Memory B cell (primary cell): ENCODE measurements around the gene TRMO.
A peak's percentile ranks its signal among the peaks of the same experiment; 100 is the strongest.

Experiments used
- ATAC-seq: fragments of 150-1000 bp; cut with Tn5 transposase; 2 replicates; pipeline ENCODE4 v1.10.0; 2021; ENCODE audit warnings: low read depth, mild to moderate bottlenecking, moderate library complexity
- DNase-seq, 2 donors: peaks; one replicate each; pipeline ENCODE4 v3.0.0; 2022; ENCODE audit warnings: low spot score in 2 of 2
- H3K27ac Mint-ChIP-seq: one replicate; pipeline ENCODE4 v1.8.0; 2022; ENCODE audit warnings: mild to moderate bottlenecking, moderate library complexity, mixed read lengths
- H3K27me3 Mint-ChIP-seq: one replicate; pipeline ENCODE4 v1.8.0; 2022; ENCODE audit warnings: mixed read lengths
- H3K36me3 Mint-ChIP-seq: one replicate; pipeline ENCODE4 v1.8.0; 2022; ENCODE audit warnings: mild to moderate bottlenecking, mixed read lengths
- H3K4me1 Mint-ChIP-seq: one replicate; pipeline ENCODE4 v1.8.0; 2022; ENCODE audit warnings: mixed read lengths
- H3K4me3 Mint-ChIP-seq: one replicate; pipeline ENCODE4 v1.8.0; 2022; ENCODE audit warnings: mild to moderate bottlenecking, moderate library complexity, mixed read lengths
- H3K9me3 Mint-ChIP-seq: one replicate; pipeline ENCODE4 v1.8.0; 2022; ENCODE audit warnings: mixed read lengths

Gene TRMO

GRCh38 chr9:97930972-97931371 lies 8.7 kb upstream of the TRMO start:
- Mint-ChIP-seq H3K27ac (no peak overlapping the region), H3K4me1 (peaks cover 6% of the 10 kb centered on the region), H3K4me3 (no peak overlapping the region), H3K36me3 (no peaks in the 10 kb centered on the region), H3K27me3 (peaks cover 4% of the 10 kb centered on the region), H3K9me3 (no peaks in the 10 kb centered on the region)
- DNase-seq, result no peak
- no peak for ATAC-seq

- ATAC-seq (no peak), DNase-seq (no peak)
- no peaks in the 10 kb centered on the region for H3K9me3 Mint-ChIP-seq
- H3K27ac Mint-ChIP-seq, result no peak overlapping the region
- no peaks in the 10 kb centered on the region for H3K36me3 Mint-ChIP-seq
- no peak overlapping the region for H3K4me3 Mint-ChIP-seq
- peaks cover 2% of the 10 kb centered on the region for H3K27me3 Mint-ChIP-seq
- peaks cover 8% of the 10 kb centered on the region for H3K4me1 Mint-ChIP-seq
These were observed 6.8 kb upstream of the TRMO start for GRCh38 chr9:97928986-97929604.

GRCh38 chr9:97925497-97926334 lies 3.4 kb upstream of the TRMO start:
- H3K27ac Mint-ChIP-seq, result no peak overlapping the region

DNA sequence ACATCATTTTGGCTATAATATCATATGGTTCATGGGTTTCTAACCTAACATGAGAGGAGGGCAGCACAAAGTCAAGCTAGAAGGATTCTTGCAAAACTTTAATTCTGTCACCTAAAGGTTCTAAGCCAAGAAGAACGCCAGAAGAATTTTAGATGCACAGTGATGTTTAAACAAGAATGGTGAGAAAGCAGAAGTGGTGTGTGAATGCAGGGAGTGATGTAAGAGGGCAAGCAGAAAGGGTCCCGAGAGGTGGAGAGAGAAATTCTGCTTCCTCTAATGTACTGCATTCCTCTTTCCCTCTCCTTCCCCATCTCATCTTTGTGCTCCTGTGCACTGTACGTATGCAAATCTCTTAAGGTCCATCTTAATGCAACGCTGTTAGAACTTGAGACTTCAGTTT lies 2.1 kb upstream of the TRMO start:
- H3K27me3 Mint-ChIP-seq, result peaks cover 2% of the 10 kb centered on the region

More at GRCh38 chr9:97925497-97926334, 3.4 kb upstream of the TRMO start:
- no peak overlapping the region for H3K4me3 Mint-ChIP-seq
- peaks cover 2% of the 10 kb centered on the region for H3K27me3 Mint-ChIP-seq
- no peaks in the 10 kb centered on the region for H3K9me3 Mint-ChIP-seq
- no peak for DNase-seq
- peaks cover 19% of the 10 kb centered on the region for H3K4me1 Mint-ChIP-seq
- ATAC-seq, result no peak
- peaks cover 5% of the 10 kb centered on the region for H3K36me3 Mint-ChIP-seq

DNA sequence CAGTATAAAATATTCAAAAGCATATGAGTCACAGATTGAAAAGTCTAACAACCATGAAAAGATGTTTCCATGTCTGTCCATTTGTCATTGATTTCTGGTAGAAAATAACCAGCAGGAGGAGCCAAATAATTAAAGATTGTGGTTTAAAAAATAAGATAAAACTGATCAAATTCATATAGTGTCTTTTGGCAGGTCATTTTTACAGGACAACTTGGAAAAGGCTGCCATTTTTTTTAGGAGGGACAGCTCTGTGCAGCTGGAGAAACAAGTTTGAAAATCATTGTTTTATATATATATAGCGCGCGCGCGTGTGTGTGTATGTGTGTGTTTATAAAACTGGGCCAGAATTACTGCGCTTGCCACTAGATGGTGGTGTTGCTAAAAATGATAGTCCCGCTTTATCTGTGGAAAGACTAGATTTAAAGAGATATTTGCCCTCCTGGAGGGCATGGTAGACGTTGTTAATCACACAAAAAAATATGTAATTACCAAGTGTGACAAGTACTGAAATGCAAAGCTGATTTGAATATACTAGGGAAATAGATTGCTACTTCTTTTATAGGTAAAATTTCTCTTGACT lies 1.3 kb upstream of the TRMO start:
- Mint-ChIP-seq H3K27ac (peak overlapping the region; percentile 99), H3K4me3 (peak overlapping the region; percentile 35), H3K4me1 (peaks cover 30% of the 10 kb centered on the region), H3K36me3 (peaks cover 11% of the 10 kb centered on the region), H3K9me3 (no peaks in the 10 kb centered on the region), H3K27me3 (peaks cover 2% of the 10 kb centered on the region)
- DNase-seq (peak; percentile 59 to 67), ATAC-seq (peak; percentile 17)

More for the DNA sequence above, 2.1 kb upstream of the TRMO start:
- Mint-ChIP-seq H3K9me3 (no peaks in the 10 kb centered on the region), H3K4me1 (peaks cover 27% of the 10 kb centered on the region), H3K4me3 (no peak overlapping the region), H3K27ac (no peak overlapping the region), H3K36me3 (peaks cover 7% of the 10 kb centered on the region)
- ATAC-seq (no peak), DNase-seq (no peak)

- DNase-seq (no peak), ATAC-seq (no peak)
- peaks cover 24% of the 10 kb centered on the region for H3K36me3 Mint-ChIP-seq
- H3K9me3 Mint-ChIP-seq, result no peaks in the 10 kb centered on the region
- peaks cover 29% of the 10 kb centered on the region for H3K4me1 Mint-ChIP-seq
- H3K4me3 Mint-ChIP-seq, result no peak overlapping the region
- peak overlapping the region; percentile 99 for H3K27ac Mint-ChIP-seq
- no peaks in the 10 kb centered on the region for H3K27me3 Mint-ChIP-seq
These were observed 3.0 kb downstream of the TRMO start for GRCh38 chr9:97919217-97919813.

- no peaks in the 10 kb centered on the region for H3K9me3 Mint-ChIP-seq
- H3K27ac Mint-ChIP-seq, result peak overlapping the region; percentile 99
- no peak overlapping the region for H3K4me3 Mint-ChIP-seq
- H3K27me3 Mint-ChIP-seq, result no peaks in the 10 kb centered on the region
- H3K4me1 Mint-ChIP-seq, result peaks cover 26% of the 10 kb centered on the region
- DNase-seq, result no peak
- H3K36me3 Mint-ChIP-seq, result peaks cover 27% of the 10 kb centered on the region
- ATAC-seq, result no peak
These were observed 3.7 kb downstream of the TRMO start for GRCh38 chr9:97918611-97919010.

- Mint-ChIP-seq H3K4me1 (peaks cover 16% of the 10 kb centered on the region), H3K4me3 (no peak overlapping the region), H3K36me3 (peaks cover 34% of the 10 kb centered on the region), H3K9me3 (no peaks in the 10 kb centered on the region), H3K27ac (peak overlapping the region; percentile 82), H3K27me3 (no peaks in the 10 kb centered on the region)
- ATAC-seq, result no peak
- DNase-seq, result no peak
These were observed 10.3 kb downstream of the TRMO start for GRCh38 chr9:97911970-97912369.

- Mint-ChIP-seq H3K4me3 (no peak overlapping the region), H3K27me3 (no peaks in the 10 kb centered on the region), H3K27ac (peak overlapping the region; percentile 82), H3K36me3 (peaks cover 33% of the 10 kb centered on the region), H3K4me1 (peaks cover 14% of the 10 kb centered on the region), H3K9me3 (no peaks in the 10 kb centered on the region)
- DNase-seq (no peak), ATAC-seq (no peak)
These were observed 10.8 kb downstream of the TRMO start for GRCh38 chr9:97911528-97911927.

DNA sequence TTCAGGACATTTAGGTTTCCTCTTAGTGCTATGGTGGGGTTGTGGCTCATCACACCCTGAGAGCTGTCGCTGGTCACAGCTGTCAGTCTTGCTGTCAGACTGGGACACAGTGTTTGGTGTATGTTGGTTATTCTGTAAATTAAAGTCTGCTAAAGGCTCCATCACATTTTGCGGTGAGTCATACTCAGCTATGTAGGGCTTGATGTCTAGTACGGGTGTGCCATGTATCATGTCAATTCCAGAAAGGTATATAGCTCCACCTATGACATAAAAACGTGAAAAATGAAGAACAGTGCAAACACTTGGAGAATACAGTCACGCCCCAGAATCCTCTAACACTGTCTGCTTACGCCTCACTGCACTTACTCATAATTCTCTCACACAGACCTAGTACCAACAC lies 11.9 kb downstream of the TRMO start:
- no peak overlapping the region for H3K4me3 Mint-ChIP-seq
- no peak for ATAC-seq
- H3K27ac Mint-ChIP-seq, result peak overlapping the region; percentile 82
- H3K36me3 Mint-ChIP-seq, result peaks cover 33% of the 10 kb centered on the region
- H3K4me1 Mint-ChIP-seq, result peaks cover 18% of the 10 kb centered on the region
- no peaks in the 10 kb centered on the region for H3K9me3 Mint-ChIP-seq
- no peak for DNase-seq
- no peaks in the 10 kb centered on the region for H3K27me3 Mint-ChIP-seq

DNA sequence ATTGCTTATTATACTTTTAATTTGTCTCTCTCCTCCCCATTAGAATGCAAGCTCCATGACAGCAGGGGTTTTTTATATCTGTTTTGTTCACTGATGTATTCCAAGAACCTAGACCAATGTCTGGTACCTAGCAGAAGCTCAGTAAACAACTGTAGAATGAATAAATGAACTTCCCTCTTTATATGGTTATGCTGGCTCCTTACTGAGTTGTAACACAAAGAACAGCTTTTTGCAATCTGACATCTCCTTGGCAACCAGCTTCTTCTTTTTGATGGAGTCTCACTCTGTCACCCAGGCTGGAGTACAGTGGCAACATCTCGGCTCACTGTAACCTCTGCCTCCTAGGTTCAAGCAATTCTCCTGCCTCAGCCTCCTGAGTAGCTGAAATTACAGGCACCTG lies 13.6 kb downstream of the TRMO start:
- Mint-ChIP-seq H3K4me1 (peaks cover 23% of the 10 kb centered on the region), H3K36me3 (peaks cover 25% of the 10 kb centered on the region), H3K27me3 (no peaks in the 10 kb centered on the region), H3K27ac (peak overlapping the region; percentile 82), H3K4me3 (no peak overlapping the region), H3K9me3 (no peaks in the 10 kb centered on the region)
- ATAC-seq (peak; percentile 71), DNase-seq (no peak)

GRCh38 chr9:97907632-97908031 lies 14.7 kb downstream of the TRMO start:
- Mint-ChIP-seq H3K4me1 (peaks cover 23% of the 10 kb centered on the region), H3K9me3 (no peaks in the 10 kb centered on the region), H3K36me3 (peaks cover 21% of the 10 kb centered on the region), H3K27ac (peak overlapping the region; percentile 65), H3K4me3 (no peak overlapping the region), H3K27me3 (no peaks in the 10 kb centered on the region)
- DNase-seq, result no peak
- ATAC-seq, result no peak

- DNase-seq (no peak), ATAC-seq (peak; percentile 45)
- Mint-ChIP-seq H3K9me3 (no peaks in the 10 kb centered on the region), H3K27ac (peak overlapping the region; percentile 65), H3K4me3 (no peak overlapping the region), H3K27me3 (no peaks in the 10 kb centered on the region), H3K4me1 (peaks cover 23% of the 10 kb centered on the region), H3K36me3 (peaks cover 19% of the 10 kb centered on the region)
These were observed 15.3 kb downstream of the TRMO start for GRCh38 chr9:97907046-97907445.

DNA sequence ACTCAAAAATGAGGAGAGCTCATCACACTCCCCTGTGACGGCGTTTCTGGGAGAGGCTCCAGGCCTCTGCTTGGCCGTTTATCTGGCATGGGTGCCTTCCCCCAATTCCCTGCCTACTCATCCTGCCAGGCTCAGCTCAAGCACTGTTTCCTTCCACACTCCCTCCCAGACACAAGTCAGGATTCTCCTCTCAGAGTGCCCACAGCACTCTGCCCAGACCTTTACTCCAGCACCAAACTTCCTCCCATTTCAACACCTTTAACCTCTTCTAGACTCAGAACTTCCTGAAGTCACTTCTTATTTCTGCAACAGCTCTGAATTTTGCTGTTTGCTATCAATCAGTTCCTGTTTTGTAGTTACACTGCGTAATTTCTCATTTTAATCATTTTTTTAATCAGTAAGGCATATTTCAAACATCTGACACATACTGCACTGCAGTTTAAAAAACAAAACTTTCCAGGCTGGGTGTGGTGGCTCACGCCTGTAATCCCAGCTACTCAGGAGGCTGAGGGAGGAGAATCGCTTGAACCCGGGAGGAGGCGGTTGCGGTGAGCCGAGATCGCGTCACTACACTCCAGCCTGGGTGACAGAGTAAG lies 16.0 kb downstream of the TRMO start:
- Mint-ChIP-seq H3K4me1 (peaks cover 26% of the 10 kb centered on the region), H3K36me3 (peaks cover 22% of the 10 kb centered on the region)
- DNase-seq, result no peak

More for the DNA sequence above, 16.0 kb downstream of the TRMO start:
- Mint-ChIP-seq H3K27ac (peak overlapping the region; percentile 82), H3K4me3 (peak overlapping the region; percentile 73), H3K9me3 (no peaks in the 10 kb centered on the region), H3K27me3 (no peaks in the 10 kb centered on the region)
- peak; percentile 63 for ATAC-seq
